Fibroblast of lung (primary cell): ENCODE results near the gene CRIP3. TPM values are rescaled to one million over a fixed set of nuclear protein-coding genes. Genes with fewer than 3 reads are reported as not detected.

Source experiments
- DNase-seq, 2 donors: peaks; one replicate each; pipeline versions ENCODE4 v3.0.0 to v3.0.0-alpha.2; 2010; ENCODE audit warnings: low read depth in 2 of 2
- H2AFZ ChIP-seq: 2 replicates; pipeline ENCODE4 v1.5.1; 2012; ENCODE audit warnings: low read length, control low read depth, inconsistent platforms
- H3K27ac ChIP-seq: 2 replicates; pipeline ENCODE4 v1.5.1; 2011; ENCODE audit warnings: low read length, control low read depth; ENCODE audit not compliant: insufficient read depth
- H3K27me3 ChIP-seq: 2 replicates; pipeline ENCODE4 v1.5.1; 2011; ENCODE audit warnings: mild to moderate bottlenecking, low read length; ENCODE audit not compliant: control insufficient read depth, insufficient read depth
- H3K36me3 ChIP-seq: 2 replicates; pipeline ENCODE4 v1.5.1; 2011; ENCODE audit warnings: low read length; ENCODE audit not compliant: control insufficient read depth, insufficient read depth
- H3K4me1 ChIP-seq: 2 replicates; pipeline ENCODE4 v1.5.1; 2011; ENCODE audit warnings: low read length; ENCODE audit not compliant: control insufficient read depth, insufficient read depth; ENCODE audit errors: extremely low read depth
- H3K4me2 ChIP-seq: 2 replicates; pipeline ENCODE4 v1.5.1; 2011; ENCODE audit warnings: low read length, control low read depth; ENCODE audit not compliant: insufficient read depth; ENCODE audit errors: extremely low read depth
- H3K4me3 ChIP-seq, 4 experiments: fragments of 200-600 bp in 1 of 4; sonication (generic) in 1 of 4; replicated peaks in 1 of 4; 2 replicates each; pipeline ENCODE4 v1.5.1; 2011 to 2016; ENCODE audit warnings: low read length in 4 of 4, low read depth in 3 of 4, mild to moderate bottlenecking in 3 of 4, control low read depth in 2 of 4, inconsistent platforms in 1 of 4, mixed read lengths in 1 of 4; ENCODE audit not compliant: insufficient read depth in 1 of 4; ENCODE audit errors: control extremely low read depth in 1 of 4
- H3K79me2 ChIP-seq: 2 replicates; pipeline ENCODE4 v1.5.1; 2012; ENCODE audit warnings: mild to moderate bottlenecking, low read length, inconsistent platforms; ENCODE audit not compliant: control insufficient read depth, insufficient read depth
- H3K9ac ChIP-seq: 2 replicates; pipeline ENCODE4 v1.5.1; 2011; ENCODE audit warnings: mild to moderate bottlenecking, low read length, control low read depth; ENCODE audit not compliant: insufficient read depth
- H3K9me3 ChIP-seq: 2 replicates; pipeline ENCODE4 v1.5.1; 2012; ENCODE audit warnings: low read depth, low read length; ENCODE audit not compliant: control insufficient read depth, insufficient read depth
- H4K20me1 ChIP-seq: 2 replicates; pipeline ENCODE4 v1.5.1; 2011; ENCODE audit warnings: low read length; ENCODE audit not compliant: control insufficient read depth, insufficient read depth; ENCODE audit errors: extremely low read depth
- CTCF ChIP-seq, 2 donors: IDR thresholded peaks in 1 of 2; conservative IDR thresholded peaks in 1 of 2; 1 replicate in 1 of 2; 2 replicates in 1 of 2; pipeline ENCODE4 v1.5.1; 2011 to 2012; ENCODE audit warnings: low read length in 2 of 2, control low read depth in 1 of 2, inconsistent platforms in 1 of 2, low read depth in 1 of 2, mild to moderate bottlenecking in 1 of 2
- EZH2 ChIP-seq: IDR thresholded peaks from 2 replicates; pipeline ENCODE4 v1.5.1; 2012; ENCODE audit warnings: low read length, control low read depth, mild to moderate bottlenecking; ENCODE audit errors: missing control alignments
- polyA plus RNA-seq, 2 donors: library from polyadenylated mRNA; depleted of rRNA in 1 of 2; stranded (reverse) in 1 of 2; unstranded in 1 of 2; fragments of >200 nt; gene quantifications; 2 replicates each; pipeline ENCODE4 v1.2.1, GENCODE V29; 2011 to 2012; ENCODE audit warnings: missing spikeins in 1 of 2
- total RNA-seq: library from RNA; depleted of rRNA; stranded (reverse); fragments of >200 nt; gene quantifications from 2 replicates; pipeline ENCODE4 v1.2.1, GENCODE V29; 2014

The CRIP3 gene
- total and polyA plus RNA-seq, 2 donors (not counting 1 experiment from before 2014, with no cell fraction given), result not detected

DNA sequence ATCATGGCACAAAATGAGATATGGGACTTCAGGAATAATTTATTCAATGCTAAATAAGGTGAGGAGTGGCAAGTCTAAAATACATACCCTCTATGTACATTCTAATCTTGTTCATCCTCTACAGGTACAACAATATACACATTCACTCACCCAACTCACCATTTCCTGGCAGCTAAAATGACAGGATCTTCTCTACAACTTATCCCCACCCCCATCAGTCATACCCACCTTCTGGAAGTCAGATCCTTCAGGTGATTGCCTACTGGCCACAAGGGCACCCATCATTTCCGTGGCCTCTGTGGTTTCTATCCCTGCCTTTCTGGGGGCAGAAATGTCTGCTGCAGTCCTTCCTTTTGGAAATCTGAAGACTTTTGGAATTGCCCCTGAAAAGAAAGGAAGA lies 22.8 kb upstream of the CRIP3 start:
- Histone ChIP-seq H3K9me3 (no peaks in the 10 kb centered on the region), H3K79me2 (no peaks in the 10 kb centered on the region), H2AFZ (no peak overlapping the region), H3K4me3 (no peak overlapping the region), H3K27ac (no peak overlapping the region), H3K4me1 (no peaks in the 10 kb centered on the region), H3K36me3 (no peaks in the 10 kb centered on the region), H3K4me2 (no peak overlapping the region), H3K27me3 (no peaks in the 10 kb centered on the region), H3K9ac (no peak overlapping the region), H4K20me1 (no peaks in the 10 kb centered on the region)
- TF ChIP-seq CTCF (conservative IDR thresholded peaks at IDR 0.05 in 1 of 2, IDR thresholded peaks at IDR 0.05 in 1 of 2; ENCODE audit: low read depth in 1 of 2, low read length in 2 of 2), result no peak
- no peak for TF ChIP-seq EZH2
- DNase-seq, result no peak

GRCh38 chr6:43328528-43328927 lies 19.9 kb upstream of the CRIP3 start:
- Histone ChIP-seq H3K27me3 (no peaks in the 10 kb centered on the region), H4K20me1 (no peaks in the 10 kb centered on the region), H3K27ac (no peak overlapping the region), H3K4me1 (no peaks in the 10 kb centered on the region), H3K9ac (no peak overlapping the region), H3K36me3 (no peaks in the 10 kb centered on the region), H2AFZ (no peak overlapping the region), H3K79me2 (no peaks in the 10 kb centered on the region), H3K4me3 (no peak overlapping the region), H3K4me2 (no peak overlapping the region), H3K9me3 (no peaks in the 10 kb centered on the region)
- no peak for TF ChIP-seq EZH2
- TF ChIP-seq CTCF (conservative IDR thresholded peaks at IDR 0.05 in 1 of 2, IDR thresholded peaks at IDR 0.05 in 1 of 2; ENCODE audit: low read depth in 1 of 2, low read length in 2 of 2), result no peak
- DNase-seq, result no peak

- Histone ChIP-seq H2AFZ (no peak overlapping the region), H3K4me2 (no peak overlapping the region), H3K4me3 (no peak overlapping the region), H3K27ac (no peak overlapping the region), H3K9me3 (no peaks in the 10 kb centered on the region), H3K4me1 (no peaks in the 10 kb centered on the region), H3K36me3 (no peaks in the 10 kb centered on the region), H3K9ac (no peak overlapping the region), H3K79me2 (no peaks in the 10 kb centered on the region), H4K20me1 (no peaks in the 10 kb centered on the region), H3K27me3 (no peaks in the 10 kb centered on the region)
- DNase-seq, result no peak
- TF ChIP-seq CTCF (conservative IDR thresholded peaks at IDR 0.05 in 1 of 2, IDR thresholded peaks at IDR 0.05 in 1 of 2; ENCODE audit: low read depth in 1 of 2, low read length in 2 of 2) (no peak), EZH2 (no peak)
Measured at GRCh38 chr6:43325876-43326275, 17.2 kb upstream of the CRIP3 start.
